HG02571 (cell line): ENCODE results near the gene MEGF10.

Experiments
- ATAC-seq: cut with Tn5 transposase; IDR thresholded peaks from one replicate; pipeline ENCODE4 v1.9.1; 2021; ENCODE audit warnings: mild to moderate bottlenecking, moderate library complexity; ENCODE audit not compliant: unreplicated experiment

The MEGF10 gene

DNA sequence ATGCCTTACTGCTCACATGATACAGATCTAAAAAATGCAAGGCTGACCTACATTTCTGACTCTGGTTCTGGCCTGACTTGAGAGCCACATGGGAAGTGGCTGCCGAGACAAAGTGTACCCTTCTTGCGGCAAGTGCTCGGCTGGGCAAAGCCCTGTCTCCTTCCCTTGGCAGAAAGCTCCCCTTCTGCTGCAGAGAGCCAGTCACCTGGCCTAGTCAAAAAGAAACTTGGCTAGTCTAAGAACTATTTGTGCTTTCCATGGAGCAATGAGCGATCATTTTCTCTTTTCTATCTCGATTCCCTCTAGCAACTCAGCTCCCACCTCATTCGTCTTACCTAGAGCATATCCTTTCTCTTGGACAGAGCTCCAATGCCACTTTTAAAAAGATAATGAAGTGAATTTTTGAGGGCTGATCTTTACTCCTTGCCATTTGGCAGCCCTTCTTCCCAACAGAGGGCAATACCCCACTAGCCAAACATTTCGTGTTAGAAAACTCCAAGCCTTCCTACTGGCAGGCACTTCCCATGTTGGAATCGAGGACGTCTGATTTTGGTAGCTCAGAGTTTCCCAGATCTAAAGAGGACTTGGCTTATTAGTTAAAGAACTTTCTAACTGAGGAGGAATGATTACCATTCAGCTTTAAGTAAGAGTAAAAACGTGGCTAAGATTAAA, 118.8 kb downstream of the MEGF10 start:
- ATAC-seq, result no peak

DNA sequence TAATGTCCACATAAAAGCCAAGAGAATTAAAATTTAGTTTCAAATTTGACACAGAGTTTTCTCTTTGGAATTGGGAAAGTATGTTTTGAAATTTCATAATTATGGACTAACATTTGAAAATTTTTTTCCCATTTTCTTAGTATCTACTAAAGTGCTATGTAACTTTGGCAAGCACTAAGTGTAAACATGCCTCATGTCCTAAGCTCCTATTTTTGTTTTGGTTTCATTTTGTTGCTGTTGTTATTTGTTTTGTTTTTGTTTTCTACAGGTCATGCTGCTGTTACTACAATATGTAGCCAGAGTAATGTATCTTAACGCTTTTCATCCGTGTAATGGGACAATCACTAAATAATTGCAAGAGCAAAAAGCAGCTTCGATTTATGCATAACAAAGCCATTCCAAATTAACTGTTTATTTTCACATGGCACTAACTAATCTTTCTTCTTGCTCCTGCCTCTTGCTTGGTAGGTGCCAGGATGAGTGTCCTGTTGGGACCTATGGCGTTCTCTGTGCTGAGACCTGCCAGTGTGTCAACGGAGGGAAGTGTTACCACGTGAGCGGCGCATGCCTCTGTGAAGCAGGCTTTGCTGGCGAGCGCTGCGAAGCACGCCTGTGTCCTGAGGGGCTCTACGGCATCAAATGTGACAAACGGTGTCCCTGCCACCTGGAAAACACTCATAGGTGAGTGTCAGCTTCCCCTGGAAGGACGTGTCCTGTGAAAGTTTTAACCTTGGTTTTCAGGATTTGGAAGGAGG, 119.5 kb downstream of the MEGF10 start:
- peak; percentile 63 for ATAC-seq

DNA sequence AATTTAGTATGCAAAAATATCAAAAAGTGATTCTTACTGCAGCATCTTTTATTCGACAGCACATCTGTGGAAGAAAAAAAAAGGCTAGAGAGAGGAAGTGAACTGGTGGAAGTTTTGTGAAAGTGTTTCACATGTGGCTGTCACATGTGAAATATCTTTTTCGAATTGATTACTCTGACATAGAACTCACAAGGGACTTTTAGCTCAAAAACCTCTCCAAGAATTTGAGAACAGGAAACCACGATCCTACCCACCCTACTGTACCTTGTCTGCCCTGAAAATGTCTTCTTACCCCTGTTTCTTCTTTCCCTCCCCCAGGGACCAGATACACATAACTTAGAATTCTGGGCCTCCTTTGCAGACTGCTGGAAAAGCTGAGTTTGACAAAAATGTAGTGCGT, 120.4 kb downstream of the MEGF10 start:
- no peak for ATAC-seq

DNA sequence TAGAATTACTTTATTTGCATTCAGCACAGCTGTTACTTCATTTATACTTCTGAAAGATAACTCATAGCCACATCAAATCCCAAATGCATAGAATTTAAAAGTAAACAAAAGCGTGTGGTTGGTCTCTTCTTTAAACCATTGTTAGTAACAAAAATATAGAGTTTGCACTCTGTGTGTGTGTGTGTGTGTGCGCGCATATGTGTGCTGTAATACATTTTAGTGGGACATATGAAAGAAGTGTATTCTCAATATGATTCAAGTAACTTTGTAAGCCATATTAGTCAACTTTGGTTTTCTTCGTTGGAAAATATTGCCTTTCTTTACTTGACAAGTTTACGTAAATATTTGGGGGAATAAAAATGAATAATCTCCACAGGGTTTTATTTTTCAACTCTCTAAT, 120.8 kb downstream of the MEGF10 start:
- ATAC-seq, result no peak

DNA sequence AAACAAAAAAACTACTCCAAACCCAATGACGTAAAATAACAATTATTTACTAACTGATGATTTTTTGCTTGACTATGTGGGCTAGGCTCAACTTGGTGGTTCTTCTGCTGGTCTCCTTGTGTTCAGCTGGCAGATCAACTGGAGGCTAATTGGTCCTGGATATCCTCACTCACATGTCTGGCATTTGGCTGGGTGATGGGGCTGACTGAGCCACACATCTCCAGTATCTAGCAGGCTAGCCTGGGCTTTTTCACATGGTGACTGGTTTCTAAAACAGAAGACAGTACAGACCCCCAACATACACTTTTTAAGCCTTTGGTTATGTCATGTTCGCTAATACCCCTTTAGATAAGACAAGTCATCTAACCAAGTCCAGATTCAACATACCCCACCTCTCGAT, 122.1 kb downstream of the MEGF10 start:
- ATAC-seq, result no peak

DNA sequence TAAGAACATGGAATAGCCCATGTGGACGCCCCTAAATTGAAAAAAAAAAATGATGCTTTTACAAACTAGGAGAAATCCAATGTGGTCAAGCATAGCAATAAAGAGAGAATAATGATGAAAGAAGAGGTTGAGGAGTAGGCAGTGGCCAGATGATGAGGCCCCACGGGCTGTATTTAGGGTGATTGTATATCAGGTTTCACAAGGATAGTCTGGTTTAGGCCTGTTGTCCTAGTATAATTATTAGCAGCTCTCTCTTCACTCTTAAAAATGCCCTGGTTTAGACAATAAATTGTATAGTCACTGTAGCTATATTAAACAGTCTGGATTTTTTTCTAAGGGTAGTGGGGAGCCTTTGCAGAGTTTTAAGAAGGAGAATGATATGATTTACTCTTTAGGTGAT, 124.4 kb downstream of the MEGF10 start:
- ATAC-seq, result no peak

DNA sequence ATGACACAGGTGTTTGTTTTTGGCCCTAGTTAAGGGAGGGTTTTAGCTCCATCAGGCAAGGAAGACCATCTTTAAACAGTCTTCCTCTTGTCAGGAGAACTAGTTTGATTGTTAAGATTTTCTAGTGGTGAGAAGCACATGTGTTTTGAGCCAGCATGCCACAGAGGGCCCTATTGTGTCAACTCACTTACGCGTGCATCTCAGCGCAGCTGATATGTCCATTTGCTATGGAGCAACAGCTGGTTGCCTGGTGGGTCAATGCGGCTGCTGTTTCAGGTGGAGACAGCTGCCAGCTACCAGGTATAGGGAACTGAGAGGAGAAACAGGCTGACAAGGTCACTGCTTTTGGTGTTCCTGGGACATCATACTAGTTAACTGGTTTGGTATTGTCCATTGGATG, 126.3 kb downstream of the MEGF10 start:
- ATAC-seq, result no peak

DNA sequence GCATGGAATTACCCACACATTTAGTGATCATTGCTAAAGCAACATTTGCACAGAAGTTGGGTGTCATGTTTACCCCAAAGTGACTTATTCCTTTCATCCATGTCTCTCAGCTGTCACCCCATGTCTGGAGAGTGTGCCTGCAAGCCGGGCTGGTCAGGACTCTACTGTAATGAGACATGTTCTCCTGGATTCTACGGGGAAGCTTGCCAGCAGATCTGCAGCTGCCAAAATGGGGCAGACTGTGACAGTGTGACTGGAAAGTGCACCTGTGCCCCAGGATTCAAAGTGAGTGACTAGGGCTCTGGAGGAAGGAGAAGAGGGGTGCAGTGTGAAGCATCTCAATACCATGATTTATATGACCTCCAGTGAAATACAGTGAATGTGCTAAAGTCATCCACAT, 126.9 kb downstream of the MEGF10 start:
- no peak for ATAC-seq

DNA sequence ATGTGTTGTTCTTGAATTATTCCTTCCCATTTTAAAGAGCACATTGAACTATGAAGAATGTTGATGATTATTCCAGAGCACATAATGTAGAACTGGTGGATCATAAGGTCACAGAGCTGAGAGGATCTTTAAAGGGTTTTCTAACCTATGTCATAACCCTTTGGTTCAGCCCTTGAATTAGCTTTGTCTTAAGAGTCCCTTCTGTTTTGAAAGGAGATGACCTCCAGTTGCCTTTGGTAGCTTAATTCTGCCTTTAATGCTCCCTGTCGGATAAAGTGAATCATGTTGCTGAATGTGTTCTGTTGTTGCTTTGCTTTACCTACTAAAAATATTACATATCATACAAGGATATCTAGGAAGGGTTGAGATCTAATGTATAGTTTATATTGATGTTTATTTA, 127.8 kb downstream of the MEGF10 start:
- no peak for ATAC-seq

DNA sequence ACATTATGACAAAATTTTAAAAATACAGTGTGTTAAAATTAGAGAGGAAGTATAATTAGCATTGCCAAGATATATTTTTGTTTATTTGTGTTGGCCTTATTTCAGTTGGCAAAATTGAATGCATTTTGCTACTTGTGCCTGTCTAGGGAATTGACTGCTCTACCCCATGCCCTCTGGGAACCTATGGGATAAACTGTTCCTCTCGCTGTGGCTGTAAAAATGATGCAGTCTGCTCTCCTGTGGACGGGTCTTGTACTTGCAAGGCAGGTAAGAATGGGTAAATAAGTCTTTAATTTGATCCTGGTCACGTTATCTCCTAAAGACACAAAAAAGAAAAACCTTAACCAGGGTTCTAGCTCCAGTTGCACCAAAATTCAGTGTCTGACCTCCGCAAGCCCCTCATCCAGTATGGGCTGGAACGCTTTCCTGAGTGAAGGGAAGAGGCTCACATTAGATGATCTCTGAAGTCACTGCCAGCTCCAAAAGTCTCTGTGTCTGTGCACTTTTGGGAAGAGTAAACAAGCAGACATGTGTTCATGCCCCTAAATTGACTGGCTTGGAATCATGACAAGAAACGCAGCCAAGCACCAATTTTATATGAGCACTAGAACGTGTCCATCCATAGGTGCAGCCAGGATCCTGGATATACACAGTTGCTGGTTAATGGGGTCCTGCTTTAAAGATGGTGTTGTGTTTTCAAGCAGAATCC, 128.5 kb downstream of the MEGF10 start:
- ATAC-seq, result no peak

DNA sequence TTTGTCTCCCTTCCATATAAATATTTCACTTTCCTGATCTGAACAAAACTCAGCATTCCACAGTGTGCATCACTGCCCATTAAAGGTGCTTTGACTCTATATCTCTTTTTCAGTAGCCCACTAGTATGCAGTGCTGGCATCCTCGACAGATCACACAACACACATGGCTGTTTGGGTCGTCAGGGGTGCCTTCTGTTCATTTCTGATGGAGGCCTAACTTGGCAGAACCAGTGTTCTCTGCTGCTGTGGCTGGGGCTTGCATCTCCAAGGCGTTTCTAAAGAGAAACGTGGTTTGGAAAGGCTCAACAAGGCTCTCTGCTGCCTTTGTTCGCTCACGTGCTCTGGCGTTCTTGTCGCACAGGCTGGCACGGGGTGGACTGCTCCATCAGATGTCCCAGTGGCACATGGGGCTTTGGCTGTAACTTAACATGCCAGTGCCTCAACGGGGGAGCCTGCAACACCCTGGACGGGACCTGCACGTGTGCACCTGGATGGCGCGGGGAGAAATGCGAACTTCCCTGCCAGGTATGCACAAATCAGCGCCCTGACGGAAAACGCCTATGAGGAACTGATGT, 129.2 kb downstream of the MEGF10 start:
- ATAC-seq, result no peak

DNA sequence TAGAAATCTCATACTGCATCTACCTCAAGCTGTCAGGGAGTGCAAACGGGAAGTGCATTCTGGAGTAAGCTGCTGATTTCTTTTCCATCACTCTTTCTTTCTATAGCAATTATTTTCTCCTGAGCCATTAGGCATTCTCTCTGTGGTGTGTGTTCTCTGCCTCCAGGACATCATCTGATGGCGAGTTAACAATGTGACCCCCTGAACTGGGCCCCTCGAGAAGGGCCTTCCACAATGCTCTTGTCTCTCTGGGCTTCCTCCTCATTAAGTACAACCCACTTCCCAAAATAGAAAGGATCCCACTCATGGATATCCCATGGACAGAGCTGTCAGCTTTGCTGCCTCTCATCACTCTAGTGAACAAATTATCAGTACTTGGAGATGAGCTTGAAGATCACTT, 130.2 kb downstream of the MEGF10 start:
- ATAC-seq, result no peak

DNA sequence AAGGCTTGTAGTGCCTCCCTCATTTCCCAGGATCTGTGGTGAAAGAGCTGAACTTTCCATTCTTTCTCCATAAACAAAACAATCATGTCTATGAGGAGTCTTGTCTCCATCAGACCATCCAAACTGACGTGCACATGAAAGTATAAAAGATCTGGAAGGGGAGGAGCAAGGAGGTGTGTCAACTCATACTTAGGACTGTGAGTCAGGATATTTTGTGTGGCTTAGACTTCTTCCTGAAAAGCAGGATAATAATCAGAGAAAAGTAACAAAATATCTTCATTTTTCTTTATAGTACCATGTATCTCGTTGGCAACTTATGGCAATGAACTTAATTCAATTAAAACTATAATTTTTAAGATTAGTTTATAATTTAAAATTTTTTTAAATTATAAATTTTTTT, 130.9 kb downstream of the MEGF10 start:
- ATAC-seq, result no peak

DNA sequence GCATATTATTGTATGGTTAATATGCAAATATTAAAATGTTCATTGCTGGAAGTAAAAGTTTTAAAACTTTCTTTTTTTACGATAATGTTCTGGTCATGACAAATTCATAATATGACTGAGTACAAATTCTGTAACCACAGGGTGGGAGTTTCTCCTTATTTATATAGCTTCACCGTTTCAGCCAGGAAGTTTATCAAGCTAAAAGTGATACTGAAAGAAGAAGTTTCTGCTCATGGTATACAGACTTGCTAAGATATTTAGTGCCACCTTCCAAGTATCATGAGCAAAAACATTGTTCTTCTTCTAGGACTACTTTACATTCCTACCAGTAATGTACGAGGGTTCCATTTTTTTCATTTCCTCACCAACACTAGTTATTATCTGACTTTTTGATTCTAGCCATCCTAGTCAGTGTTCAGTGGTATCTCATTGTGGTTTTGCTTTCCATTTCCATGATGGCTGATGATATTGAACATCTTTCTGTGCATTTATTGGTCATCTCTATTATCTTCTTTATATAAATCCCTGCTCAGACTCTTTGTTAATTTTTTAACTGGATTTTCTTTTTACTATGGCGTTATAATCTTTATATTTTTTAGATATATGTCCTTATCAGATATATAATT, 132.7 kb downstream of the MEGF10 start:
- peak; percentile 68 for ATAC-seq

DNA sequence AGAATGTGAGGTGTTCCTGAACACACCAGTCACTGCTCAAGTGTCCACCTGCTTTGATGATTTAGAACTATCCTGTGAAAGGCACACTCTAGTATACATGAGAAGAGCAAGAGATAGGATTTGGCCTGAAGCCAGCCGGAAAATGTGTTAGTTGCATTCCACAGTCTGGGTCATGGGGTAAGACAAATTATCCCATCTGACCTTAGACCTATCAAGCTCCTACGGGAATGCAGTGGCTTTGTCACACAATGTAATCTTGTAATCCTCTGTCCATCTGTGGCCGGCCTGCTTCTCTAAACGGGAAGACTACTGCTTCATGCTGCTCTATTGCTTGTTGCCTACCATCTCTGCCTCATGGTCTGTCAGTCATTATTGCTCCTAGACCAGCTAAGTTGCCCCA, 134.4 kb downstream of the MEGF10 start:
- ATAC-seq, result no peak

DNA sequence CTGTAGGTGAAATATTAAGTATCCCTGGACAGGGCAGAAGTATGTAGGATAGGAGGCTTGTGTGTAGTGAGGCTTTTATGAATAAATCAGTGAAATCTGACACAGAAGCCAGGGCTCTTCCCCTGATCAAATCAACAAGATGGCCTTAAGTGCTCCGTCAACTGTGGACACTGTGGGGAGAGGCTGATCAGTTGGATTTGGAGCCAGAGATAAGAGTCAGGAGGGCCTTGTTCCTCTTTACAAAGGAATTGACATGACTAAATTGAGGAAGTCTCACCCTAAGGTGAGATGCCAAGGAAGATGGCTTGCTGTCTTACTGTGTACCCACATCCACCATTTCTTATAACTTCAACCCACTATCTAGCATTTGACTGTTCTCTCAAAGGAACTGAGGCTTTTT, 135.3 kb downstream of the MEGF10 start:
- no peak for ATAC-seq

DNA sequence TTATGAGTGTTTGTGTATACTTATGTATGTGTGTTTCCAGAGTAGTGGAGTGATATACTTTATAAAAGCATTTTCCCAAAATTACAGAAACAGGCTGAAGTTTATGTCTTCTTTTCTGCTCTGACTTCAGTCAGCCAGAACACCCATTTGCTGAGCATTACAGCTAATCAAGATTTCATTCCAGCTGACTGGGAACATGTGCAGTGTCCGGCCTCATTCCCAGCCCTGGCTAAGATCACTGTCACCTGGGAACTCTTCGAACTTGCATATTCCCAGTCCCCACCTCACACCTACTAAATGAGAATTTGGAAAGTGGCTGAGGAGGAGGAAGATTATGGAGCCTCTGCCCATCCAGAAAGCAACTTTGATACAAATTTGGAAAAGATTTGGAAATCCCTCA, 136.1 kb downstream of the MEGF10 start:
- ATAC-seq, result no peak

DNA sequence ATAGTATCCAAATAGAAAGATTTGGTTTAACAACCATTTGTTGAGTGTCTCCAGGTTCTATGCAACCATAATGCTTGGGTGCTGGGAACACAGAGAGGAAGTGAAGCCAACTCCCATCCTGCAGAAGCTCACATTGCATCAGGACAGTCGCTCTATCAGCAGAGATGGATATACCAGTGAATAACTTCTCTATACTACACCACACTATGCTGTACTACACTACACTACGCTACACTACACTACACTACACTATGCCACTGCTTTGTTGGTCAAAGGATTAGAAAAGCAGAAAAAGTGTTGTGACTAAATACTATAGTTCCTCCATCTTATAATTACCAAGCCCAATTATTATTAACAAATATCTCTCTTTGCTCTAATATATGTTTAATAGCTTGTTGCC, 137.7 kb downstream of the MEGF10 start:
- no peak for ATAC-seq

DNA sequence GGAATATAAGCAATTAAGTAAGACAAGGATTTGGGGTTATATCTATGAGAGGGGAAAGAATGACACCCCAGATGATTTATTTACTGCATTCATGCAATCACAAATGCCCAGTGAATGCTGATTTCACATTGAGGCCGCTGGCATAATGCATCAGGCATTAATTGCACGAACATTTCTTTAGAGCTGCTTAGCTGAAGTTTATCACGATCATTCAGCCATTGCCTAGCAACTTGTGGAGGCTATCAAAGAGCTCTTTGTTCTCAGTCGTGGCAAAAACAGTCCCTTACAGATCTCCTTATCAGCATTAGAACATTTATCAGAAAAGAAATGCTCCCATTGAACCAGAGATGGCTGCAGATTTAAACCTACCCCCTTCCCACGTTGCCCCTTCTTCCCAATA, 138.2 kb downstream of the MEGF10 start:
- no peak for ATAC-seq

DNA sequence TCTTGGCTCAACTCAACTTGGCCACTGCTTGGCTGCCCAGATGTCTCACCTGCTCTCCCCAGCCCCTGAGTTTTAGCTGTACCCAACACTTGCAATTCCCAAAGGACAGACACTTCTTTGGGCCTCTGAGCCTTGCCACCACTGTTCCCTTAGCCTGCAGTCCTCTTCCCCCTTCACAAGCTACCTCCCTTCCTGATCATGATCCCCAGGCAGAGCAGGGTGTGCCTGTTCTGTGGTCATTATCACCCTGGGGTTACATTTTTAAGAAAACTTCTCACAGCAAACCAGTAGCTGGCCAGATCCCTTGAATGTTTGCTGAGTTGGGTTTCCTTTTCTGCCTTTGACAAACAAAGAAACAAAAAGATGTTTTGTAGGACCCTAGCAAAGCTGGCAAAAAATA, 139.3 kb downstream of the MEGF10 start:
- no peak for ATAC-seq

DNA sequence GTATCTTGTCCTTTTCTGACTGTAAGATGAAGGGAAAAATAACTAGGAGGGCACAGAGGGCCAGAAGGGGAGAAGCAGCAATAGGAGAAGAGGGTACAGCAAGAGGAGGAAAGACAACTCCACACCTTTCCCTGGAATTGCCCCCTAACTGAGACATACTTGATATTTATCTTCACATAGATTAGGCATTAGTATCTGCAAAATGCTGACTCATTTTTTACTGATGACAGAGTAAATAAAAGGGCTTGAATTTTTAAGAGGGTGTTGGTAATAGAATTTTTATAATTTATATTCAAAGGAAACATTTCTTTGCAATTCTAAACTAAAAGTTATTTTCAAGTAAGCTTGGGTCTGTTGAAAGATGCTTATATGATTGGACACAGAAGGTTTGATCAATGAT, 140.0 kb downstream of the MEGF10 start:
- no peak for ATAC-seq
